GM23338 (cell line): Measurements from ENCODE around the gene ALCAM.

ENCODE experiments used
- CREB1 ChIP-seq: fragments of 250-450 bp; sonication (Bioruptor Pico); IDR thresholded peaks from 2 replicates; pipeline ENCODE4 v1.5.0; 2020; ENCODE audit warnings: low read depth, mild to moderate bottlenecking, moderate library complexity
- CTCF ChIP-seq, 2 experiments: fragments of 200-600 bp in 1 of 2; sonication (generic) in 1 of 2; conservative IDR thresholded peaks; 2 replicates each; pipeline versions ENCODE4 v1.5.1 to v1.6.1; 2016 to 2017; ENCODE audit warnings: antibody characterized with exemption in 2 of 2, low read depth in 2 of 2, mild to moderate bottlenecking in 2 of 2, moderate library complexity in 1 of 2
- EZH2 ChIP-seq: fragments of 200-600 bp; sonication (generic); IDR thresholded peaks from one replicate; pipeline ENCODE4 v1.8.0; 2017; ENCODE audit warnings: antibody characterized with exemption, mild to moderate bottlenecking, low read depth; ENCODE audit not compliant: unreplicated experiment
- EZH2phosphoT487 ChIP-seq: fragments of 200-600 bp; sonication (generic); IDR thresholded peaks from one replicate; pipeline ENCODE4 v1.8.1; 2018; ENCODE audit warnings: antibody characterized with exemption; ENCODE audit not compliant: unreplicated experiment
- POLR2AphosphoS5 ChIP-seq: IDR thresholded peaks from 2 replicates; pipeline ENCODE4 v1.6.1; 2016; ENCODE audit warnings: antibody characterized with exemption, low read depth
- REST ChIP-seq: IDR thresholded peaks from one replicate; pipeline ENCODE4 v1.6.1; 2018; ENCODE audit warnings: antibody characterized with exemption; ENCODE audit not compliant: unreplicated experiment
- ZNF114 ChIP-seq: fragments of 250-450 bp; sonication (Bioruptor Pico); IDR thresholded peaks from 2 replicates; pipeline ENCODE4 v1.5.0; 2020; ENCODE audit warnings: mild to moderate bottlenecking, moderate library complexity
- ZNF331 ChIP-seq: fragments of 250-450 bp; sonication (Bioruptor Pico); IDR thresholded peaks from 2 replicates; pipeline ENCODE4 v1.5.0; 2020; ENCODE audit warnings: low read depth, mild to moderate bottlenecking, moderate library complexity

GRCh38 chr3:105618556-105618955 lies 251.8 kb downstream of the ALCAM start:
- TF ChIP-seq CTCF (conservative IDR thresholded peaks at IDR 0.05; ENCODE audit: low read depth in 2 of 2) (no peak), EZH2 (no peak), EZH2phosphoT487 (no peak), CREB1 (no peak), REST (no peak), POLR2AphosphoS5 (no peak), ZNF331 (CRISPR knock-in tag) (no peak), ZNF114 (no peak)
